Heart left ventricle (tissue), 13 donors: ENCODE data around the gene SEC23B.

Experiments used
- CTCF ChIP-seq, 12 donors: fragments of 200-600 bp; sonication (generic) in 4 of 12; IDR thresholded peaks; one replicate each; pipeline versions ENCODE4 v1.5.0 to v1.8.0; 2018 to 2022; ENCODE audit warnings: antibody characterized with exemption in 12 of 12, mild to moderate bottlenecking in 5 of 12
- POLR2A ChIP-seq, 2 donors: fragments of 450-650 bp; IDR thresholded peaks; one replicate each; pipeline ENCODE4 v1.6.1; 2017; ENCODE audit warnings: antibody characterized with exemption in 2 of 2, mild to moderate bottlenecking in 2 of 2, moderate library complexity in 2 of 2
- donor health status: ischemic (EF 13 %, LVEDD 7.1; RV severe dilation, severe dysfunction).
- donor health status: DM: no; HTN: yes; CAD: no.
- donor health status: DM: no; HTN: no; CAD: no.
- donor health status: ischemic (EF 25% LVEDD 6.9; RV normal size, moderate dysfunction).
- donor health status: ischemic (EF 25% LVEDD 5.7; RV mildly dilated, moderate dysfunction).
- donor health status: ischemic (EF 35%, LVEDD 5.7; RV mildly dilated, moderate dysfunction).
- donor health status: nonischemic (EF 11% LVEDD 7.7; RV severe dilation, severe dysfunction).
- donor health status: DM: yes; HTN: yes; CAD: no.
- donor health status: PGD.
- donor health status: ischemic (EF 29% LVEDD 5.4; RV normal size, mild dysfunction).
- donor health status: nonischemic (EF 23%, LVEDD 6.1; RV moderate dilation, normal function).

GRCh38 chr20:18587665-18588573 is 80.2 kb downstream of the SEC23B start, which contains the start of gene DTD1:
- TF ChIP-seq CTCF (IDR thresholded peaks at IDR 0.05) (peak; percentile 54 to 88 (median 72)), POLR2A (IDR thresholded peaks at IDR 0.05) (peak in 1 of 2 donors; percentile 62)
